Neuron (in vitro differentiated cells): ENCODE results near the gene CNP.

Experiments used
- H2AFZ ChIP-seq: one replicate; pipeline ENCODE4 v1.6.1; 2013; ENCODE audit warnings: low read depth, mild to moderate bottlenecking, inconsistent platforms, low read length, moderate library complexity
- H3K27me3 ChIP-seq: one replicate; pipeline ENCODE4 v1.6.1; 2013; ENCODE audit warnings: low read length; ENCODE audit not compliant: insufficient read depth
- H3K36me3 ChIP-seq: one replicate; pipeline ENCODE4 v1.6.1; 2013; ENCODE audit warnings: low read length; ENCODE audit not compliant: insufficient read depth
- H3K4me1 ChIP-seq: one replicate; pipeline ENCODE4 v1.6.1; 2013; ENCODE audit warnings: low read length; ENCODE audit not compliant: insufficient read depth
- H3K4me3 ChIP-seq: 2 replicates; pipeline ENCODE4 v1.5.1; 2013; ENCODE audit warnings: mild to moderate bottlenecking, low read length, moderate library complexity
- H3K9me3 ChIP-seq: one replicate; pipeline ENCODE4 v1.6.1; 2013; ENCODE audit warnings: low read length

The CNP gene

GRCh38 chr17:41957031-41957868, 9.3 kb upstream of the CNP start:
- Histone ChIP-seq H3K4me1 (no peaks in the 10 kb centered on the region), H3K36me3 (peaks cover 16% of the 10 kb centered on the region), H3K4me3 (no peak overlapping the region), H2AFZ (no peak overlapping the region), H3K9me3 (no peaks in the 10 kb centered on the region), H3K27me3 (no peaks in the 10 kb centered on the region)

GRCh38 chr17:41957869-41958439, 8.6 kb upstream of the CNP start:
- H3K36me3 ChIP-seq: peaks cover 11% of the 10 kb centered on the region
- no peaks in the 10 kb centered on the region for H3K9me3 ChIP-seq
- no peaks in the 10 kb centered on the region for H3K27me3 ChIP-seq
- no peaks in the 10 kb centered on the region for H3K4me1 ChIP-seq
- no peak overlapping the region for H2AFZ ChIP-seq
- no peak overlapping the region for H3K4me3 ChIP-seq

DNA sequence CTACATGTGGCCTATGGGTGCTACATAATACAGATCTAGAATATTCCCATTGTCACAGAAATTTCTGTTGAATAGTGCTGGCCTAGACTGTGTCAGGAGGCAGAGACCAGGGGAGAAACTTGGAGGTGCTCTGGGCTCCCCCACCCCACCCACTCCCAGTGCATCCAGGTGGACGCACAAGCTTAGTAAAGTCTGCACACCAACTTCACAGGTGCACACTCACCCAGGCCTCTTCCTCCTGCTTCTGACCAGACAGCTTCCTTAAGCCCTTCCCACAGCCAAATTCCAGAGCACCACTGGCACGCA, 7.6 kb upstream of the CNP start:
- Histone ChIP-seq H3K9me3 (no peaks in the 10 kb centered on the region), H3K36me3 (peaks cover 8% of the 10 kb centered on the region), H3K4me1 (no peaks in the 10 kb centered on the region), H2AFZ (no peak overlapping the region), H3K4me3 (no peak overlapping the region), H3K27me3 (no peaks in the 10 kb centered on the region)

GRCh38 chr17:41959336-41960095, 7.1 kb upstream of the CNP start:
- H3K36me3 ChIP-seq: peaks cover 6% of the 10 kb centered on the region

GRCh38 chr17:41962111-41962510, 4.5 kb upstream of the CNP start:
- Histone ChIP-seq H3K36me3 (no peaks in the 10 kb centered on the region), H3K4me3 (no peak overlapping the region)

More at GRCh38 chr17:41959336-41960095, 7.1 kb upstream of the CNP start:
- H3K27me3 ChIP-seq: no peaks in the 10 kb centered on the region
- H2AFZ ChIP-seq: no peak overlapping the region
- H3K4me3 ChIP-seq: no peak overlapping the region
- no peaks in the 10 kb centered on the region for H3K9me3 ChIP-seq
- no peaks in the 10 kb centered on the region for H3K4me1 ChIP-seq

GRCh38 chr17:41962768-41963434, 3.7 kb upstream of the CNP start:
- Histone ChIP-seq H3K36me3 (peaks cover 2% of the 10 kb centered on the region), H3K4me1 (peaks cover 12% of the 10 kb centered on the region), H3K9me3 (no peaks in the 10 kb centered on the region), H3K4me3 (no peak overlapping the region), H2AFZ (no peak overlapping the region), H3K27me3 (no peaks in the 10 kb centered on the region)

More at GRCh38 chr17:41962111-41962510, 4.5 kb upstream of the CNP start:
- H3K4me1 ChIP-seq: peaks cover 8% of the 10 kb centered on the region
- no peaks in the 10 kb centered on the region for H3K27me3 ChIP-seq
- no peaks in the 10 kb centered on the region for H3K9me3 ChIP-seq
- no peak overlapping the region for H2AFZ ChIP-seq

- H3K9me3 ChIP-seq: peaks cover 4% of the 10 kb centered on the region
- no peaks in the 10 kb centered on the region for H3K27me3 ChIP-seq
- H3K4me1 ChIP-seq: peaks cover 12% of the 10 kb centered on the region
- H2AFZ ChIP-seq: no peak overlapping the region
- H3K36me3 ChIP-seq: peaks cover 25% of the 10 kb centered on the region
- peak overlapping the region; percentile 76 for H3K4me3 ChIP-seq
Measured at GRCh38 chr17:41965694-41966462, 717 bp upstream of the CNP start.

DNA sequence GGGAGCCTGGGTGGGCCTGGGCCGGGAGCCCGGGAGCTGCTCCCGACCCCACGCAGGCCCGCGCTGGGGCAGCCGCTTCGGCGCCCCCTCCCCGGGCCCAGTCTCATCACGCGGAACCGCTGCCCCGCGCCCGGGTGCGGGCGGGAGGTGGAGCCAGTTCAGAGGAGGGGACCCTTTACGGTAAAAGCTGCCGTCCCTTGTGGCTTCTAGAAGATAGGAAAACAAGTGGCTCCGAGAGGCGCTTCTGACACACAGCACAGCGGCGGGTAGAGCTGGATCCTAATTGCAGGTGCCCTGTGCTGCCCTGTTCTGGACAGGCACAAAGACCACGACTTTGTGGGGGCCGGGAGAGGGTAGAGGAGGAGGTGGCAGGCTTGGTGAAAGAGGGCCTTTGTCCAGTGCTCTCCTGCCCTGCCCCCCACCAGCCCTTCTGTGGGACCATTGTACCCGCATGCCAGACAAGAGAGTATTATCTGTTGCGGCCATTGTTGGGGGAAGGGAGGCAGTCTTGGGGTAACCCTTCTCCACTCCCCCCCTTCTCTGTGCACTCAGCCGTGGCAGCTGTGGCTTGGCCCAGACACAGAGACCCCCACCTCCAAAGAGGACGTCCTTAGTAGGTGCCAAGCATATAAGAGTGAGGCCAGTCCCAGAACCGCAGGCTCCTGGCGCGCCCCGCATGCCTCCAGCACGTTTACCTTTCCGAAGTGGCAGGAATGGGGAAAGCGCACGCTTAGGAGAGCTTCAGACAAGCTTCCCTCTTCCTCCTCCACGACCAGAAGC, 736 bp downstream of the CNP start:
- H3K36me3 ChIP-seq: peaks cover 37% of the 10 kb centered on the region
- H3K9me3 ChIP-seq: peaks cover 7% of the 10 kb centered on the region
- peak overlapping the region; percentile 11 for H2AFZ ChIP-seq
- H3K4me1 ChIP-seq: peaks cover 12% of the 10 kb centered on the region
- no peaks in the 10 kb centered on the region for H3K27me3 ChIP-seq
- H3K4me3 ChIP-seq: peak overlapping the region; percentile 76

DNA sequence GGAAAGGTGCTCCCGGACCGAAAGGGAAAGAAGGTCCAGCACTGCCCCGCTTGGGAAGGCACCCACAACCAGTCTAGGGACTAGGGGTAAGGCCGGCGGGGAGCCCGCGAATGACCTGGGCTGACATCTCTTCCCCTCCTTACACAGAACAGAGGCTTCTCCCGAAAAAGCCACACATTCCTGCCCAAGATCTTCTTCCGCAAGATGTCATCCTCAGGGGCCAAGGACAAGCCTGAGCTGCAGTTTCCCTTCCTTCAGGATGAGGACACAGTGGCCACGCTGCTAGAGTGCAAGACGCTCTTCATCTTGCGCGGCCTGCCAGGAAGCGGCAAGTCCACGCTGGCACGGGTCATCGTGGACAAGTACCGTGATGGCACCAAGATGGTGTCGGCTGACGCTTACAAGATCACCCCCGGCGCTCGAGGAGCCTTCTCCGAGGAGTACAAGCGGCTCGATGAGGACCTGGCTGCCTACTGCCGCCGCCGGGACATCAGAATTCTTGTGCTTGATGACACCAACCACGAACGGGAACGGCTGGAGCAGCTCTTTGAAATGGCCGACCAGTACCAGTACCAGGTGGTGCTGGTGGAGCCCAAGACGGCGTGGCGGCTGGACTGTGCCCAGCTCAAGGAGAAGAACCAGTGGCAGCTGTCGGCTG, 1.5 kb downstream of the CNP start:
- Histone ChIP-seq H3K27me3 (no peaks in the 10 kb centered on the region), H3K9me3 (peaks cover 7% of the 10 kb centered on the region), H3K36me3 (peaks cover 44% of the 10 kb centered on the region), H3K4me1 (peaks cover 12% of the 10 kb centered on the region), H3K4me3 (peak overlapping the region; percentile 76), H2AFZ (no peak overlapping the region)

- peaks cover 50% of the 10 kb centered on the region for H3K36me3 ChIP-seq
- H3K4me3 ChIP-seq: no peak overlapping the region
- H3K9me3 ChIP-seq: peaks cover 7% of the 10 kb centered on the region
- no peak overlapping the region for H2AFZ ChIP-seq
- H3K4me1 ChIP-seq: peaks cover 12% of the 10 kb centered on the region
- H3K27me3 ChIP-seq: no peaks in the 10 kb centered on the region
Measured at GRCh38 chr17:41968676-41969075, 2.1 kb downstream of the CNP start.

GRCh38 chr17:41970901-41971331, 4.3 kb downstream of the CNP start:
- Histone ChIP-seq H3K4me1 (peaks cover 9% of the 10 kb centered on the region), H3K36me3 (peaks cover 72% of the 10 kb centered on the region), H3K4me3 (no peak overlapping the region), H3K9me3 (peaks cover 7% of the 10 kb centered on the region), H2AFZ (no peak overlapping the region), H3K27me3 (no peaks in the 10 kb centered on the region)
